ENCODE data around the gene NLRP11.
A peak's percentile ranks its signal among the peaks of the same experiment; 100 is the strongest.

The NLRP11 gene

DNA sequence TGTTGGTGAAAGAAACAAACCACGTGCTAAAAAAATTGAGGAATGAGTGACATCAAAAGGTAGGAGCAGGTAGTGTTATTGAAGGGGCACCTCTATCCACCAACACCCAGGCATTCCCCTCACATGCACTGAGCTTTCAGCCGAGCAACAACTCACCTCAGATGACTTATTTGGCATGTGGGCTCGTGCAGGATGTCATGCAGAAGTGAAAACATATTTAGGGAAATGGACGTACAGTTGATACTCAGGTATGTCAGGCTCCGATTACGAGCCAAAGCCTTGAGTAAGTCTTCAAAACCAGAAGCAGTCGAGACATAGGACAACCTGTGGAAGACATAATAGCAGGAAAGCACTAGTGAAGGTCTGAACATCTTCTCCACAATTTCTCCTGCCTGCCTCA lies 30.4 kb downstream of the NLRP11 start:
- TF ChIP-seq EZH2phosphoT487 (IDR thresholded peaks at IDR 0.05; ENCODE audit: borderline replicate concordance, low read length) (no peak), CTCF (IDR thresholded peaks at IDR 0.05; ENCODE audit: low read depth, low read length, poor library complexity, severe bottlenecking) (no peak)

GRCh38 chr19:55795021-55795420 lies 36.8 kb downstream of the NLRP11 start:
- no peaks in the 10 kb centered on the region for H3K79me2 ChIP-seq (ENCODE audit: control insufficient read depth, low read length)
- TF ChIP-seq CTCF (IDR thresholded peaks at IDR 0.05; ENCODE audit: low read depth, low read length, poor library complexity, severe bottlenecking) = no peak
- TF ChIP-seq EZH2phosphoT487 (IDR thresholded peaks at IDR 0.05; ENCODE audit: borderline replicate concordance, low read length) = no peak

More for the DNA sequence above, 30.4 kb downstream of the NLRP11 start:
- H3K4me1 ChIP-seq (ENCODE audit: control insufficient read depth, low read length) = peaks cover 10% of the 10 kb centered on the region
- H3K36me3 ChIP-seq (ENCODE audit: control insufficient read depth, low read length) = no peaks in the 10 kb centered on the region
- no peaks in the 10 kb centered on the region for H4K20me1 ChIP-seq (ENCODE audit: control insufficient read depth, insufficient read depth, low read depth, low read length)
- no peaks in the 10 kb centered on the region for H3F3A ChIP-seq (ENCODE audit: control insufficient read depth, insufficient read depth)
- no peaks in the 10 kb centered on the region for H3K27me3 ChIP-seq (ENCODE audit: control insufficient read depth, low read length)
- no peaks in the 10 kb centered on the region for H3K9me2 ChIP-seq (replicated peaks; ENCODE audit: control insufficient read depth, low read length)
- H3K27ac ChIP-seq (ENCODE audit: low read depth, low read length) = no peak overlapping the region
- peak overlapping the region; percentile 13; the same call in 1 of the 2 replicates for H3K4me2 ChIP-seq (ENCODE audit: low read length)
- no peaks in the 10 kb centered on the region; the same call in 1 of the 2 replicates for H3K9me3 ChIP-seq (ENCODE audit: control insufficient read depth, insufficient read depth, low read length)
- H3K79me2 ChIP-seq (ENCODE audit: control insufficient read depth, low read length) = no peaks in the 10 kb centered on the region
- no peak overlapping the region for H3K4me3 ChIP-seq (ENCODE audit: low read length)

GRCh38 chr19:55781112-55781511 lies 50.7 kb downstream of the NLRP11 start:
- H3K4me3 ChIP-seq (ENCODE audit: low read length) = no peak overlapping the region
- TF ChIP-seq CTCF (IDR thresholded peaks at IDR 0.05; ENCODE audit: low read depth, low read length, poor library complexity, severe bottlenecking) (no peak), EZH2phosphoT487 (IDR thresholded peaks at IDR 0.05; ENCODE audit: borderline replicate concordance, low read length) (no peak)
- H3K27me3 ChIP-seq (ENCODE audit: control insufficient read depth, low read length) = no peaks in the 10 kb centered on the region
- no peak overlapping the region for H3K4me2 ChIP-seq (ENCODE audit: low read length)
- no peaks in the 10 kb centered on the region for H3F3A ChIP-seq (ENCODE audit: control insufficient read depth, insufficient read depth)
- no peak overlapping the region for H3K27ac ChIP-seq (ENCODE audit: low read depth, low read length)
- no peaks in the 10 kb centered on the region for H3K79me2 ChIP-seq (ENCODE audit: control insufficient read depth, low read length)
- no peaks in the 10 kb centered on the region for H3K9me3 ChIP-seq (ENCODE audit: control insufficient read depth, insufficient read depth, low read length)
- H3K36me3 ChIP-seq (ENCODE audit: control insufficient read depth, low read length) = no peaks in the 10 kb centered on the region
- no peaks in the 10 kb centered on the region for H3K9me2 ChIP-seq (replicated peaks; ENCODE audit: control insufficient read depth, low read length)
- H4K20me1 ChIP-seq (ENCODE audit: control insufficient read depth, insufficient read depth, low read depth, low read length) = no peaks in the 10 kb centered on the region
- H3K4me1 ChIP-seq (ENCODE audit: control insufficient read depth, low read length) = no peaks in the 10 kb centered on the region

More at GRCh38 chr19:55795021-55795420, 36.8 kb downstream of the NLRP11 start:
- Histone ChIP-seq H3K27me3 (ENCODE audit: control insufficient read depth, low read length) (no peaks in the 10 kb centered on the region), H3K36me3 (ENCODE audit: control insufficient read depth, low read length) (no peaks in the 10 kb centered on the region), H3K4me3 (ENCODE audit: low read length) (no peak overlapping the region), H4K20me1 (ENCODE audit: control insufficient read depth, insufficient read depth, low read depth, low read length) (no peaks in the 10 kb centered on the region), H3K9me3 (ENCODE audit: control insufficient read depth, insufficient read depth, low read length) (no peaks in the 10 kb centered on the region), H3K27ac (ENCODE audit: low read depth, low read length) (no peak overlapping the region), H3K4me2 (ENCODE audit: low read length) (no peak overlapping the region), H3F3A (ENCODE audit: control insufficient read depth, insufficient read depth) (no peaks in the 10 kb centered on the region), H3K9me2 (replicated peaks; ENCODE audit: control insufficient read depth, low read length) (no peaks in the 10 kb centered on the region), H3K4me1 (ENCODE audit: control insufficient read depth, low read length) (peaks cover 4% of the 10 kb centered on the region; the same call in 1 of the 2 replicates)

Data from DOHH2 (cell line).